Measurements from ENCODE around the gene LSS. TPM values are rescaled to one million over a fixed set of nuclear protein-coding genes. Genes with fewer than 3 reads are reported as not detected.

The LSS gene
- total and polyA plus RNA-seq, 2 experiments from 2014 or later: 55.0 to 237 TPM

DNA sequence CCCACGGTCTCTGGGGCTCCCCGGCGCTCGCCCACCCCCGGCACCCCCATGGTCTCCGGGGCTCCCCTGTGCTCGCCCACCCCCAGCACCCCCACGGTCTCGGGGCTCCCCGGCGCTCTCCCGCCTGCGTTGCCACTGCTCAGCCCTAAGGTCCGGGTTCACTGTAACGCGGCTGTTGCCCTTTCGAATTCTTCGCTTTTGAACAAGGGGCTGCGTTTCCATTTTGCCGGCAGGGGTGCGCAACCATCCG is 68.0 kb downstream of the LSS start:
- peaks cover 50% of the 10 kb centered on the region for H3K36me3 Mint-ChIP-seq (ENCODE audit: low read depth)
- Histone ChIP-seq H3K9me2 (ENCODE audit: insufficient read depth) (no peaks in the 10 kb centered on the region), H3K4me2 (no peak overlapping the region), H4K20me1 (replicated peaks; ENCODE audit: insufficient read depth) (peaks cover 4% of the 10 kb centered on the region), H3K36me3 (ENCODE audit: insufficient read depth) (no peaks in the 10 kb centered on the region), H3K4me1 (ENCODE audit: insufficient read depth) (no peaks in the 10 kb centered on the region), H3K27me3 (ENCODE audit: insufficient read depth) (no peaks in the 10 kb centered on the region), H2AFZ (no peak overlapping the region), H3F3A (replicated peaks; ENCODE audit: low read depth) (0 out of 2 replicates have a peak, but pooled peaks cover 4% of the 10 kb centered on the region), H3K79me2 (replicated peaks; ENCODE audit: insufficient read depth) (peaks cover 6% of the 10 kb centered on the region), H3K4me3 (no peak overlapping the region), H3K27ac (ENCODE audit: low read depth) (no peak overlapping the region)
- peaks cover 27% of the 10 kb centered on the region for H3K27me3 Mint-ChIP-seq (ENCODE audit: insufficient read depth, low read depth, poor library complexity)
- DNase-seq (ENCODE audit: low spot score) (no peak), ATAC-seq (no peak)
- TF ChIP-seq, protein P1, sequence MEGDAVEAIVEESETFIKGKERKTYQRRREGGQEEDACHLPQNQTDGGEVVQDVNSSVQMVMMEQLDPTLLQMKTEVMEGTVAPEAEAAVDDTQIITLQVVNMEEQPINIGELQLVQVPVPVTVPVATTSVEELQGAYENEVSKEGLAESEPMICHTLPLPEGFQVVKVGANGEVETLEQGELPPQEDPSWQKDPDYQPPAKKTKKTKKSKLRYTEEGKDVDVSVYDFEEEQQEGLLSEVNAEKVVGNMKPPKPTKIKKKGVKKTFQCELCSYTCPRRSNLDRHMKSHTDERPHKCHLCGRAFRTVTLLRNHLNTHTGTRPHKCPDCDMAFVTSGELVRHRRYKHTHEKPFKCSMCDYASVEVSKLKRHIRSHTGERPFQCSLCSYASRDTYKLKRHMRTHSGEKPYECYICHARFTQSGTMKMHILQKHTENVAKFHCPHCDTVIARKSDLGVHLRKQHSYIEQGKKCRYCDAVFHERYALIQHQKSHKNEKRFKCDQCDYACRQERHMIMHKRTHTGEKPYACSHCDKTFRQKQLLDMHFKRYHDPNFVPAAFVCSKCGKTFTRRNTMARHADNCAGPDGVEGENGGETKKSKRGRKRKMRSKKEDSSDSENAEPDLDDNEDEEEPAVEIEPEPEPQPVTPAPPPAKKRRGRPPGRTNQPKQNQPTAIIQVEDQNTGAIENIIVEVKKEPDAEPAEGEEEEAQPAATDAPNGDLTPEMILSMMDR (conservative IDR thresholded peaks at IDR 0.05; ENCODE audit: low read depth in 2 of 2): no peak
- TF ChIP-seq ZNF114 (CRISPR knock-in tag; IDR thresholded peaks at IDR 0.05): no peak
- TF ChIP-seq JUNB (IDR thresholded peaks at IDR 0.05; ENCODE audit: unreplicated experiment): no peak
- TF ChIP-seq NANOG (IDR thresholded peaks at IDR 0.05; ENCODE audit: borderline replicate concordance): no peak
- TF ChIP-seq CREB1 (CRISPR knock-in tag; IDR thresholded peaks at IDR 0.05; ENCODE audit: low read depth): no peak
- no peak for TF ChIP-seq STAT1 (IDR thresholded peaks at IDR 0.05; ENCODE audit: unreplicated experiment)
- no peak for TF ChIP-seq EZH2phosphoT487 (IDR thresholded peaks at IDR 0.05; ENCODE audit: unreplicated experiment)
- TF ChIP-seq ZNF331 (CRISPR knock-in tag; IDR thresholded peaks at IDR 0.05; ENCODE audit: low read depth): no peak
- H3K4me3 Mint-ChIP-seq: no peak overlapping the region
- H3K27ac Mint-ChIP-seq: no peak overlapping the region
- peaks cover 20% of the 10 kb centered on the region for H3K9me3 Mint-ChIP-seq
- no peaks in the 10 kb centered on the region for H3K4me1 Mint-ChIP-seq

- H3K27ac Mint-ChIP-seq: no peak overlapping the region
- Histone ChIP-seq H3K4me1 (ENCODE audit: insufficient read depth) (no peaks in the 10 kb centered on the region), H3K79me2 (replicated peaks; ENCODE audit: insufficient read depth) (peaks cover 6% of the 10 kb centered on the region), H3K4me2 (no peak overlapping the region), H3K9me2 (ENCODE audit: insufficient read depth) (no peaks in the 10 kb centered on the region), H3K27me3 (ENCODE audit: insufficient read depth) (no peaks in the 10 kb centered on the region), H3K36me3 (ENCODE audit: insufficient read depth) (no peaks in the 10 kb centered on the region), H3K27ac (ENCODE audit: low read depth) (no peak overlapping the region), H3F3A (replicated peaks; ENCODE audit: low read depth) (0 out of 2 replicates have a peak, but pooled peaks cover 4% of the 10 kb centered on the region), H2AFZ (no peak overlapping the region), H4K20me1 (replicated peaks; ENCODE audit: insufficient read depth) (no peaks in the 10 kb centered on the region; the same call in 1 of the 2 replicates), H3K4me3 (no peak overlapping the region)
- peaks cover 27% of the 10 kb centered on the region for H3K27me3 Mint-ChIP-seq (ENCODE audit: insufficient read depth, low read depth, poor library complexity)
- H3K4me3 Mint-ChIP-seq: no peak overlapping the region
- DNase-seq (ENCODE audit: low spot score) (no peak), ATAC-seq (no peak)
- peaks cover 50% of the 10 kb centered on the region for H3K36me3 Mint-ChIP-seq (ENCODE audit: low read depth)
- H3K4me1 Mint-ChIP-seq: no peaks in the 10 kb centered on the region
- peaks cover 20% of the 10 kb centered on the region for H3K9me3 Mint-ChIP-seq
- TF ChIP-seq NANOG (IDR thresholded peaks at IDR 0.05; ENCODE audit: borderline replicate concordance): no peak
- TF ChIP-seq CREB1 (CRISPR knock-in tag; IDR thresholded peaks at IDR 0.05; ENCODE audit: low read depth): no peak
- TF ChIP-seq, protein P1 (conservative IDR thresholded peaks at IDR 0.05; ENCODE audit: low read depth in 2 of 2): no peak
- no peak for TF ChIP-seq ZNF114 (CRISPR knock-in tag; IDR thresholded peaks at IDR 0.05)
- no peak for TF ChIP-seq ZNF462 (CRISPR knock-in tag; IDR thresholded peaks at IDR 0.05)
- no peak for TF ChIP-seq JUNB (IDR thresholded peaks at IDR 0.05; ENCODE audit: unreplicated experiment)
- no peak for TF ChIP-seq EZH2 (IDR thresholded peaks at IDR 0.05; ENCODE audit: low read depth, unreplicated experiment)
Observed at GRCh38 chr21:46159841-46160656, 68.5 kb downstream of the LSS start.
